Measurements from ENCODE around the gene ABLIM2.
A peak's percentile ranks its signal among the peaks of the same experiment; 100 is the strongest.
"Not testable (repeated sequence)": the region's sequence is repeated elsewhere in the genome, so short reads cannot be mapped to it uniquely, and the experiment has no call there.

Gene ABLIM2

GRCh38 chr4:7945709-7946380 lies 212.8 kb downstream of the ABLIM2 start:
- no peak for DNase-seq

DNA sequence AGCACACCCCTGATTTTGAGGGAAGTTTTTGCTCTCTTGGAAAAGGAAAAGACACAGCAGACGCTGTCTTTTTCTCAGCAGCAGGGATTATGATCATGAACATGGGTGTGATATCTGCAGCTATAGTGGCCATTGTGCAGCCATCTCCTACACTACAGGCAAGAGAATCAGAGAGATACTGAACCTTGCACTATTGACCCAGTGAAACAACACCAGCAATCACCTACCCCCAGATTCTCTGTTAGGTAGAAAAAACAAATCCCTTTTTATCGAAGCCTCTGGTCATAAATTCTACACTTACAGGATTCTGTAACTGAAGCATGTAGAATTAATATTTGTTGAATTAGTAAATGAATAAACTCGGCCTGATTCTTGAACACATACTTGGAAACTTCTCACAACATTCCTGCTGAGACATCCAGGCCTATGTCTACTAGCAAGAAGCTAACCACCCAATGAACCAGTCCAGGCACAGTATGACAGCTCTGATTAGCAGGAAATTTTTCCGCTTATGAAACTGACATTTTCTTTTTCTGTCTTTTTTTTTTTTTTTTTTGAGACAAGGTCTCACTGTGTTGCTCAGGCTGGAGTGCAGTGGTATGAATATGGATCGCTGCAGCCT lies 213.9 kb downstream of the ABLIM2 start:
- DNase-seq = no peak

GRCh38 chr4:7943688-7944087 lies 214.9 kb downstream of the ABLIM2 start:
- DNase-seq = not testable (repeated sequence)

GRCh38 chr4:7943211-7943610 lies 215.4 kb downstream of the ABLIM2 start:
- no peak for DNase-seq

DNA sequence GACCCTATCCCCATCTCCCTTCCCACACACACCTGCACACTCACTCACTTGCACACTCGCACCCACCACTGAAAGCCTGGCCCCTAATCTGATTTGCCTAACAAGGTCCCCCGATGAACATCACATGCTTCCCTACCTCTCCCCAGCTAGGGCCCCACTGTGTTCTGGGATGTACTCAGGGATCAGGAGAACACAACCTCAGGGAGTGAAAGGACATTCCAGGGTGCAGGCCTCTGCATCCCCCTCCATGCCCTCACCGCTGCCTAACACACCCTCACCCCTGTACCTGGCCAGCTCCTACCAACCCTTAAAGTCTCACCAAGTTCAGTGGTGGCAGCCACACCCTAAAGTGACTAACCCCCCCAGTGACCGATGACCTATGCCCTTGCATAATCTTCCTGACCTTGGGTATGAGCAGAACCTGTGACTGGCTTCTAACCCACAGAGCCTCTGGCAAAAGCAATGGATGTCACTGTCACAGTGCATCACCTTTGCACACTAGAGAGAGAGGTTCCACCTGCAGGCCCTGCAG lies 216.6 kb downstream of the ABLIM2 start:
- no peak for DNase-seq

GRCh38 chr4:7941111-7941964 lies 217.3 kb downstream of the ABLIM2 start:
- no peak for DNase-seq

GRCh38 chr4:7939377-7940108 lies 219.1 kb downstream of the ABLIM2 start, which contains the start of gene AFAP1:
AFAP1 (minus strand) TSS chr4:7939861; CDS start chr4:7872078, 67,783 bp downstream.
- DNase-seq = peak; percentile 76 to 96 (median 88)

- no peak for DNase-seq
Observed at GRCh38 chr4:7938609-7939376, 219.8 kb downstream of the ABLIM2 start.

- DNase-seq = no peak
Observed at GRCh38 chr4:7938266-7938608, 220.4 kb downstream of the ABLIM2 start.

DNA sequence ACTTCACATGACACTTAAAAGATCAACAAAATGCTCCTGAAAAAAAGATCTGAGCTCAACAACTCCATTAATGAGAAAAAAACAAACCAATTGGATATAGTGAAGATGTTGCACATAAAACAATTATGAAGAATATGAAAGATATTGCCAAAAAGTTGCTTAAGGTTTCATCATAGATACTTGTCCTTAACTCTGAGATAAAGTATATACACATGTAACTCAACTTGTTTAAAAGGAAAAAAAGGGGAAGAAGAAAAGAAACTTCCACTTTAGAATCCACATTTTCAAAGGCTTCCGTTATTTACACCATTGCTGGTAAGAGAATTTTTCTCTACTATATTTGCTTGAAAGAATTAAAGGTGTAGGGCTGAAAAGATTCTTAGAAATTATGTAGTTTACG lies 221.6 kb downstream of the ABLIM2 start:
- no peak for DNase-seq

- DNase-seq = no peak
Observed at GRCh38 chr4:7933651-7934510, 224.7 kb downstream of the ABLIM2 start.

GRCh38 chr4:7932287-7932686 lies 226.3 kb downstream of the ABLIM2 start:
- DNase-seq = no peak

DNA sequence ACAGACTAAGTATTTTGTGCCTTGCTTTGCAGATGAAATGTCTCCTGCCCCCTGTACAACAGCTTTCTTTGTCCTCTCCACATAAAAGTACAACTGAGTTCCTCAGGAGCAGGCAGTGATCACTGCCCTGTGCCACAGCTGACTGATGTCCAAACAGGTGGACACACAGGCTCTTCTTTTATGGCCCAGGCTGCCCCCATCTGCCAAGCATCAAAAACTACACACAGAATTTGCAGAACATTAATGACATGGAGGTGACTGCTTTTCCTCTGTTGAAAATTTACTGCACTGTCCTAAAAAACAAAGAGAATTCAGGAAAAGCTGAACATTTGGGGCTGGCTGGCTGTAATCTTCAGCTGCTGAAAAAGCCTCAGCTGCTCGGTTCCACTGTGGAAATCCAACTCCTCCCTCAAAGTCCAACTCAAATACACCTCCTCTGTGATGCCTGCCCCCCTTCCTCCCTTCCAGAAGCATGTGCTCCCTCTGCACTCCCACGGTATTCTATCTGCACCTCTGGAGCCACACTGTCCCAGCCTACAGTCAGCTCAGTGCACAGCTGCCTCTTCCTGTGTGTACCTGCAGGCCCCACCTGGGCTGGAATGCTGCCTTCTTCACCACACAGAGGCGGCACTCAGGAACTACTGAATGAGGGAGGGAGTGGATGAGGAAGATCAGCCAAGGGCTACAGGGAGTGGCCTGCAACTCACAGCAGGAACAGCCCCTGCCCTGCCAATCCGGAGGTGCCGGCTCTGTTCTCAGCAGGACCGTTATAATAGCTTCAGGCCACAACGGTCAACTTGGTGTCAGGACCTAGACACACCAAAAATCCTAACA lies 229.3 kb downstream of the ABLIM2 start:
- DNase-seq = no peak

GRCh38 chr4:7928711-7929110 lies 229.9 kb downstream of the ABLIM2 start:
- no peak for DNase-seq

DNA sequence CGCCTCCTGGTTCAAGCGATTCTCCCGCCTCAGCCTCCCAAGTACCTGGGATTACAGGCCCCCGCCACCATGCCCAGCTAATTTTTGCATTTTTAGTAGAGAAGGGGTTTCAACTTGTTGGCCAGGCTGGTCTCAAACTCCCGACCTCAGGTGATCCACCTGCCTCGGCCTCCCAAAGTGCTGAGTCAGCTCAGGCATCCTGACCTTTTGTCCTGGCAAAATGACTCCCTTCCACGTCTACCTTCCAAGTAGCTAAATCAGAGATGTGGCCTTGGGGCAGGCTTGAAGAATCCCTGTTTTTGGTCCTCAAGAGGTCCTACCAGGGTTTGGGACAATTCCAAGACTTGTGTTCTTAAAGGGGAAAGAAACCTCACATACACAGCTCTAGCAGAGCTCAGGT lies 231.8 kb downstream of the ABLIM2 start:
- no peak for DNase-seq

DNA sequence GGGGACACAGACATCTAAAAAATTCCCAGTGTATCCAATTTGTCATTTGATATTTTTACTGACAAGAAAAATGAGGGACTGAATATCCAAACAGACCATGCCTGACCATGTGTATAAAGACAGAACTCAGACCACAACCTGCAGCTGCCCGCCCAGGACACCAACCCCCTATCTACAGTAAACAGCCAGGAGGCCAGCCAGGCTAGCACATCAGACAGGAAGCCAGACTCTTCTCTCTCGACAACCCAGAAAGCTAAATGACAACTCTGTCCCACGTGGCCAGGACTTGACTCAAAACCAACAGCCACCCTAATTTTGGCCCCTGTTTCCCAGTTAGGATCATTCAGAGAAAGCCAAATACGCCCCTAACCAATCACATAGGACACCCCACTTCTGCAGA lies 234.0 kb downstream of the ABLIM2 start:
- no peak for DNase-seq

DNA sequence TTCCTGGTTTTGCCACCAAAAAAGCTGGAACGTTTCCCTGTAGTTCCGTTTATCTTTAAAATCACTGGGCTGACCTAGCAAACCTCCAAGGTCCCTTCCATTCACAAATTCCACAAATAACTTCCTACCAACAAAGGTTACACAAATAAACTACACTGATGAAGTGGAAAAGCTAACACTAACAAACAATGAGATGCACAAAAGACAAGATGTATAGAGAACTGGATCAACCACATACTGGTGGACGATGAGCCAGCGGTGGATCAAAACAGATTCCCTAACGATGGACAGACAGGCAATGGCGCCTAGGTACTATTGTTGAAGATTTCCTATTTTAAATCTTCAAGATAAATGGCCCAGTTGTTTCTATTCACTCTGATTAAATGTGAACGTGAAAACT lies 234.4 kb downstream of the ABLIM2 start:
- no peak for DNase-seq

- DNase-seq = no peak
Observed at GRCh38 chr4:7922466-7922865, 236.1 kb downstream of the ABLIM2 start.

DNA sequence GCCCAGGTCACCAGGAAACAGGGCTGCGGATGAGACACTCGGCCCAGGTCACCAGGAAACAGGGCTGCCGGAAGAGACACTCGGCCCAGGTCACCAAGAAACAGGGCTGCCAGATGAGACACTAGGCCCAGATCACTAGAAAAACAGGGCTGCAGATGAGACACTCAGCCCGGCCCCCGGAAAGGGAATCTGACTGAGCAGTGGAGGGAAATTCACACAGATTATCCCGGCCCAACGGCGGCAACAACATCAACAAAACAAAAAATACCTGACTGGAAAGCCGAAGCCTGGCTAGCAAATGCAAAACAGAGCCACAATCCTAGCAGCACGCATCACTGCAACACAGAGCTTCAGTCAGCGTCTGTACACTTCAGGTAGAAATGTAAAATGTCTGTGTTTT lies 239.6 kb downstream of the ABLIM2 start:
- DNase-seq = no peak

DNA sequence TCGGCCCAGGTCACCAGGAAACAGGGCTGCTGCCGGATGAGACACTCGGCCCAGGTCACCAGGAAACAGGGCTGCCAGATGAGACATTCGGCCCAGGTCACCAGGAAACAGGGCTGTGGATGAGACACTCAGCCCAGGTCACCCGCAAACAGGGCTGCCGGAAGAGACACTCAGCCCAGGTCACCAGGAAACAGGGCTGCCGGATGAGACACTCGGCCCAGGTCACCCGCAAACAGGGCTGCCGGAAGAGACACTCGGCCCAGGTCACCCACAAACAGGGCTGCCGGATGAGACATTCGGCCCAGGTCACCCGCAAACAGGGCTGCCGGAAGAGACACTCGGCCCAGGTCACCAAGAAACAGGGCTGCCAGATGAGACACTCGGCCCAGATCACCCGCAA lies 240.4 kb downstream of the ABLIM2 start:
- DNase-seq = not testable (repeated sequence)
